KBM-7 (cell line): ENCODE results near the gene NRP2.

Experiments used
- DNase-seq: peaks from one replicate; pipeline ENCODE4 v3.0.0-alpha.2; 2015
- in situ Hi-C: fragments of 300-500 bp; cut with MboI; formaldehyde crosslinking; loops from 2 replicates; pipeline ENCODE4 v1.14.3; 2020; ENCODE audit warnings: low sequenced_read_pairs, low pct_unique_long_range_greater_than_20kb, mixed read lengths

NRP2 gene

DNA sequence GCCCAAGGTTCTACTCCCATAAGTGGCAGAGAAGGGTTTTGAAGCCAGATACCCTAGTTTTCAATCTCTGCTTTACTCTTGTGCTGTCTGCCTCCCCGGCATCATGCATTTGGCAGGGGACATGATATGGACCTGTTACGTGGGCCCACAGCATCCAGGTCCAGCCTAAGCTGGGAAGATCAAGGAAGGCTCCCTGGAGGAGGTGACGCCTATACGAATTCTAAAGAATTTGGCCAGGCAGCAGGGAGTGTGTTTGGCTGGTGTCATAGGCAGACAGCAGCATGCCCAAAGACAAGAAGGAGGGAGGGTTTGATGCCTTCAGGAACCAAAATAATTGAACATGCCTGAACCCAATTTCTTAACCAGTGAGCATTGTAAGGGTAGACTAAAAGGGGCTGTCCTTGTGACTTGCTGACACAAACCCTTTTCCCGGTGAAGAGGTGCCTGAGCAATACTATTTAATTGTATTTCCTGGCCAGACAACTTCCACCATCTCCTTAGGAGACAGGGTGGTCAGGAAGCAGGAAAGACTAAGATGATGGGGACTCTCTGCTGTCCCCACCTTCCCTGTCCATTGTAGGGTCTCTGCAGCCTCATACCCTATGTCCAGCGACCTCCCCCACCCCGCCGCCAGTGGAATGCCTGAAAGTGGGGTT lies 21.3 kb downstream of the NRP2 start:
- DNase-seq = no peak
- in situ Hi-C loops = no loop called here

DNA sequence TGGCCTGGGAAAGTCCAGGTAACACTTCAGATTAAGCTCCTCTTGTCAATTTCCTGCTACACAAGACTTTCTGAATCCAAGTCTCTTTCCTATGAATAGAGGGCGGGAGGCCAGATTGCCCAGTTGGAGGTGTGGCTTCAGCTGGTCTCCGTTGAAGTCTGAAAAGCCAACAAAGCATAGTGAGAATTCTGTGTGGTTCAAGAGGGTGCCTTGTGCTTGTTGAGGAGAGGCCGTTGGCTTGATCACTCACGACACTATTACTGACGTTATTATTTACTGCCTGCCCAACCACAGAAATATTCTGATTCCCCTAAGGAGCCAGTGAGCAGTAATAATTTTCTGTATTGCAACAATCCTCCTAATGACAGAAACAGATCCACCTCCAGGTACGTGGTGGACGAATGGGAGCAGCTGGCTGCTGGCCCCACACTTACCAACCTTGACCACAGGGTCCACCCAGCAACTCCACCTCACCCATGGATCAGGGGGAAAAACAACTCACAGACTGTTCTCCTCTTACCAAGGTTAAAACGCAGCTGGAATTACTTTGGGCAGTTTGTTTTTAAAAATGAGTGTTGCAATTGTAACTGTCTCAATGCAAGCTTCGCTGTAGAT lies 21.9 kb downstream of the NRP2 start:
- DNase-seq = no peak
- in situ Hi-C loops = no loop called here

DNA sequence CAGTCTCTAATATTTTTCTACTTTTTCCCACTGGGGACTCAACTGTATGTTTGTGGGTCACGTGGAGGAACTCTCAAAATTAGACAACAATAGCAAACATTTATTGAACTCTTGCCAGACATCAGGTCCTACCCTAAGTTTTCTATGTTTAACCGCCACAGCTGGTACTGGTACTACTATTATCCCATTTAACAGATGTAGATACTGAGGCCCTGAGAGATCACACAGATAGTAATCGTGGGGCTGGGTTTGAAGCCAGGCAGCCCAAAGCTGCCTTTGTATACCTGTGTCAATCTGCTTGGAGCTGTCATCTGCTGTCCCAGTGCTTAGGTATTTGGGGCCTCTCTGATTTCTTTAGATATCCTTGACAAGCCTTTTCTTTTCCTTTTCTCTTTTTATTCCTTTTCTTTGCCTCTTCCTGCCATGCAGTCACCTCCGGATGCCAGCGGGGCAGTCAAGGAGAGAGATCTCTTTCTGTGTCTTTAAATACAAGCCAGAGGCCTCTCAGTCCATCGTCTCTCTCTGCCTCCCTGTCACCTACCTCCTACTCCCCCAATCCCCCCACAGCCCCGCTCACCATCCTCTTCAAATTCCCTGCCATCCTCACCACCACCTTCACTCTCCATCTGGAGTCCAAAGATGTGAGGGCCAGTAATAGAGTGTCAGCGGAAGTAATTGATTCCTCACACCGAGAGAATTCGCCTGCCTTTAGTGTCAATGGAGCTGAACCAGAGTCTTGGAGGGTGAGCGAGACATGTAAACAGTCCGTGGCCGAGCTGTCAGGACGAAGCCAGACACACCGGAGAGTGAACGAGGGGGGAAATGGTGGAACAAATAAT lies 23.4 kb downstream of the NRP2 start:
- in situ Hi-C loops = no loop called here
- DNase-seq = no peak

DNA sequence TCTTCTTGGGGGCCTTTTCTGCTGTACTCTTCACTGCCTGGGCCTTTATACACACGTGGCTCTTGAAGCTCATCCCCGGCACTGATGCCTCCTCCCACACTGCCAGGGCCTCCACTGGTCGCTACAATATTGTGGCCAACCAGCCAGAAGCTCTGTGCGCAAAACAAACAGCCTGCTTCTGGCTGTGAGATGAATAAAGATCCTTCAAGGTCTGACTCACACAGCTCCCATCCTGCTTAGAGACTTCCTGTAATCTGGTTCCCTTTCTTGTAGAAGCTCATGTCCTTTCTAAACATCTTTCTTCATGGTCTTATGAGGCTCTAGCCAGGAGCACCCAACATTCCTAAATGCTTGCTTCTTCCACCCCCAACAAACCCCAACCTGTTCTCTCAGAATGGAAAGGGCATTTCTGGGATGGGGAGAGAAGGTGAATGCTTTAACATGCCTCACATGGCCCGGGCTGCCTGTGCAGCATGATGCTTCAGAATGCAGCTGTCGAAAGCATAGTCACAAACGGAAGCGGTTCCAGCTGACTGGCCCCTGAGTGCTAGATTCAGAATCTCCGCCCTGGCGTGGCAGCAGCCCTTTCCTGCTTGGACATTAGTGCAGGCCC lies 24.6 kb downstream of the NRP2 start:
- peak; percentile 89 for DNase-seq
- in situ Hi-C loops = no loop called here

DNA sequence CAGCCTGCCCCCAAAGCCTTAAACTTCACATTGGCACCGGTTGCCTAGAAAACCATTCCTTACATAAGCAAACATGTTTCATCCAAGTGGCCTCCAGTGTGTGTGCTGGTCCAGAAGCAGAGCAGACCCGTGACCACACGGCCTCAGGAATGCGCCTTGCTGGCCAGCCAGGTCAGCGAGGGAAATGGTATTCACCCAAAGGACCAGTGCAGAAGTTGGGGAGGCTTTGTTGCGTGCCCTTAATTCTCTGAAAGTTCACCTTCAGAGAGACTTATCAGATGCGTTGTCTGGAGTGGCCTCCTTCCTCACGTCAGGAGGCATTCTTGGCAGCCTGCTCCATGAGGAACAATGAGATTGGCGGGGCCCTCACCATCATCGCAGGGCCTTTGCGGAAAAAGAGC lies 25.9 kb downstream of the NRP2 start:
- DNase-seq = no peak
- in situ Hi-C loops = no loop called here

DNA sequence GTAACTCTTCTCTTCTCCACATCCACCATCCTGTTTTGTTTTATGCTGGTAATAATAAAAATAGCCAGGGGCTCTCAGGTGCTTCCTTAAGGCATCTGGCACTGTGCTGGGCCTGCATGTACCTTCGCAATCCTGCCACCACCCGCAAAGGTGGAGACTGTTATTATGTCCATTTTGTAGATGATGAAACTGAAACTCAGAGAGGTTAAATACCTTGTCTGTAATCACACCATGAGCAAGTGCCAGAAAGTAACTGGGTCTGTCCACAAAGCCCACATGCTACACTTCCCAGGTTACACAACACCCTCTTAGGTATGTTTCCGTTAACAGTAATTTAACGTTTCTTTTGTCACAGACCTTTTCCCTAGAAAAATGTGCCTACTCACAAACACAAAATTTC lies 27.0 kb downstream of the NRP2 start:
- no peak for DNase-seq
- in situ Hi-C loops = no loop called here

DNA sequence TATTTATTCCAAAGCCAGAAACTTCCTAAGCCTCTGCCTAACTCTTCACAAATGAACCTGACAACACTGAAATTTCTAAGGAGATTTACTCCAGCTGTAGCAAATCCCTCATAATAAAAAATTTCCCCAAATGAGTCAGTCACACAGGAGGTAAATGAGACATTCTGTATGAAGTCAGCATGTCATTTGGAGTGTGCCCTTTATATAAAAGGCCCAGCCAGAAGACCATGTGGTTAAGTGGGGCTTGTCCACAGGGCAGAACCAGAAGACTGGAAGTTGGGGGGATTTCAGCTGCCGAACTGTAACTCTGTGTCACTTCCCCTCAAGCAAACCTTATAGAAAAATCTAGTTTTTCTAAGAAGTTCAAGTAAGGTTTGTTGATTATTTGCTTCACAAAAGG lies 30.2 kb downstream of the NRP2 start:
- in situ Hi-C loops = no loop called here
- no peak for DNase-seq

DNA sequence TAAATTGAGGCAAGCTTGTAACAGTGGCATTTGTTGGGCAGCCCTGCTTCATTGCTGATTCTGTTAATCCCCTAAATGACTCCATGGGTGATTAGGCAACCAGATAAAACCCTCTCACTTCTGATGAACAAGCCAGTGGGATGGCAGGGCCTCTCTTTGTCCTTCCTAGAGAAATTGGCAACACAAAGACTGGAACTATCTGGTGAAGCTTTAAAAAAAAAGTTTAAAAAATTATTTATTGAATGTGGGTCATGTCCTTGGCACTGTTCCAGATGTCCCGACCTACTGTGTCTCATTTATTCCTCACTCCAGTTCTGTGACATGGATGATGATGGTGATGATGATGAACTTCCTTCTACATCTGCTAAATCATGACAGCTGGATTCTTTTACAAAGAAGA lies 30.8 kb downstream of the NRP2 start:
- in situ Hi-C loops = no loop called here

DNA sequence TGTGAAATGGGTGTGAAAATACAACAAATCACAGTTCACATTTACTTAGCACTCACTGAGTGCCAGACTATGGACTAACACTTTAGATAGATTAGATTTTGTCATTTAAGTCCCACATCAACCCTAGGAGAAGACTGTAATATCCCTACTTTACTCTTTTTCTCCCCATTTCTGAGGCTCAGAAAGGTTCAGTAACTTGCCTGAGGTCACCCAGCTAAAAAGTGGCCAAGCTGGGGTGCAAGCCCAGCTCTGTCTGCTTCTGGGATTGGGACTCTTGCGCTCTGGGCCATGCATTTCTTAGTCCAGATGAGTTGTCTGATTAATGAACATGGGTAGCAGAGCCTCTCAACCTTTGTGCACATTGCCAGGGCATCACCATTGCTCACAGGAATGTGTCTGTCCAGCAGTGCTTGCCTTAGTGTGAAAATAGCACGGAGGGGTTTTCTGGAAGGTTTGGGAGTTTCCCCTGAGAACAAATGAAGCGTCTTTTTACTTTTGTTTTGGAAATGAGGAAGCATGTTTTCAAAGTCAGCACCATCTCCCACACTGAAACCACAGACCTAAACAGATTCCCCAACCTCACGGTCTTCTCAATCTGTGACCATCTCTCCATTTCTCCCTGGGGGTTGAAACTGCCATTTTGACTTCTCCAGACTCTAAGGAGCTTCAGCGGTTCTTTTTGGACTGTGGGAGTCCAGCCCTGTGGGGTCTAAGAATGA lies 31.9 kb downstream of the NRP2 start:
- DNase-seq = peak; percentile 79

More for the DNA sequence above, 30.8 kb downstream of the NRP2 start:
- DNase-seq = no peak

DNA sequence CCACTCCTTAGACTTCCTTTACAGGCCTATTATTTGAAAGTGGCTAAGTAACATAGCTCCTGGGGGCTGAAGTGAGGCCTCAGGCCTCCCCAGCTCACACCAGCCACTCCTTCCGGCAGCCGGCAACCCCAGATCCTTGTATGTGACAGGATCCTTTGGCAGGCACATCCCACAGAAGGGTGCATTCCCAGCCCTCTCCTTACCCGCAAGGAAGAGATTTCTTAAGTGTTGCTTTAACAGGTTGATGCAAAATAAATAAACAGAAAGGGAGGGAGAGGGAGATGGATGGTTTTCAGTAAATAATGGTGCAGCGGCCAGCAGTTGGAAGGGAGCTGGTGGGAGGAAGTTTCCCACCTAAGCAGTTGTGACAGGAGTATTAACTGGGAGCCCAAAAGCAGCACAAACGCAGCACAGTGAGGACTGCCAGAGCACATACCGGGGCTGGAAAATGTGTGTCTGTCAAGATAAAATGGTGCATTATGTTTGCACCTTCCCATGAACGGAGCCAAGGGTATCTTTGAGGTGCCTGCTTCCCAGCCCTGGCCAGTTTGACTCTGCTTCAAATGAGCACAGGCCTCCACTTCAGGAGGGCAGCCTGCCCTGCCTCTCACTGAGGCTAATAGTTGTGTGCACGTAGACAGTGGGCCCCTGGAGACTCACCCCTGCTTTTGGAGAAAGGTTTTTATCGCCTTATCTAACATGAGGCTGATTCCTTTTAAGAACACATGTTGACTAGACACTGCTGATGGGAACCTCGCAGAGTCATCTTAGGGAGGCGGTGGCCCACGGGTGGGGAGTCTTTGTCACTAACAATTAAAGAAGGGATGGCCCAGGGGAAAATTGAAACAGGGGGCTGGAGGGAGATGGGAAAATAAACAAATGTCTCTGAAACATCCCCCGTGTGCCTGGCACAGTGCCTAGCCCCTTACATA lies 32.8 kb downstream of the NRP2 start:
- in situ Hi-C loops = no loop called here
- no peak for DNase-seq

More for the DNA sequence above, 31.9 kb downstream of the NRP2 start:
- in situ Hi-C loops = no loop called here

DNA sequence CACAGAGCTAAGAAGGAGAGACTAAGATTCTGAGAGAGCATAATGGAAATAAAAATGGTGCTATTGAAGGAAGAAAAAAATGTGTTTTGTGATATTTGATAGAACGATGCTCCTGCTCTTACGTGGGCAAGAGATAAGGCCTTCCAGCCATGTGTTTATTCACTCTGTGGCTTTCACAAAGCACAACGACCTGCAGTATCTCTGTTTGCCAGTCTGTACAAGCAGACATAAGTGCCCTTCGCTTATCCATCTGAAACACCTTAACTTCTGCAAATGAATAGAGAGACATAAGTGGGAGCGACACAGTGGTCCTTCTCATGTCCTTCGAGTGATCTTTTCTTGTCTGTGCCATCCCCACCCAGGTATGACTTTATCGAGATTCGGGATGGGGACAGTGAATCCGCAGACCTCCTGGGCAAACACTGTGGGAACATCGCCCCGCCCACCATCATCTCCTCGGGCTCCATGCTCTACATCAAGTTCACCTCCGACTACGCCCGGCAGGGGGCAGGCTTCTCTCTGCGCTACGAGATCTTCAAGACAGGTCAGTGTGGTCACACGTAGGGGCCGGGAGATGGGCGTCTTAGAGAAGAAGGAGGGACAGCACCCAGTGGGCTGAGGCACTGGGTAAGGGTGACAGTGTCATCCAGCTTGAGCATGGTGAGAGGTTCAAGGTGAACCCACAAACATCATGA lies 33.7 kb downstream of the NRP2 start:
- no peak for DNase-seq

DNA sequence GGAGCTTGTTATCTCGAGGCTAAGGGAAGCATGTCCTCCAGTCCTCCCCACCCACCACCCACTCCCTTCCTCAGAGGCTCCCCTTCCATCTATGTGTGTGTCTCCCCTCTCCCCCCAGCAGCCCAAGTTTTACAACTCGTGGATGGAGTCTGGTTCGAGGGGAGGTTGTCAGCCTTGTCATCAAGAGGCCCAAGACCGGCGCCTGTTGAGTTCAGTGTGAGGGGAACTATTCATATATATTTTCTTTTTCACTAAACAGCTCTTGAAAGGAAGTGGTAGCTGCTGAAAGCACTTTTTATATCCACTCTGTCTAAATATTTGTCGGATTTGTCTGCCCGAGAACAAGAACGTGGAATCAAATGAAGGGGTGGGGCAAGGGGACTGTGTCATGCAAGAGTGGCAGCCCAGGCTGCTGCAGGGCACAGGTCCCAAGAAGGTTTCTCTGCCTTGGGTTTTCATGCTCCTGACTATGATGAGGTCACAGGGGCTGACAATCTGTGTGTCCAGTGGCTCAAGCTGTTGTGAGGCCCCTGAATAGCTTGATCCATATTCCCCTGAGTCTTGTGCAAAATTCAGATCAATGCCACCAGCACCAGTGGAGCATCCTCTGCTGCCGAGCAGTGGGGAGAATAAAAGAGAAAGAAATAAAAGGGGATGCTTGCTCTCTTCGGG lies 35.0 kb downstream of the NRP2 start:
- in situ Hi-C loops = no loop called here
- DNase-seq = no peak

More for the DNA sequence above, 33.7 kb downstream of the NRP2 start:
- in situ Hi-C loops = no loop called here

DNA sequence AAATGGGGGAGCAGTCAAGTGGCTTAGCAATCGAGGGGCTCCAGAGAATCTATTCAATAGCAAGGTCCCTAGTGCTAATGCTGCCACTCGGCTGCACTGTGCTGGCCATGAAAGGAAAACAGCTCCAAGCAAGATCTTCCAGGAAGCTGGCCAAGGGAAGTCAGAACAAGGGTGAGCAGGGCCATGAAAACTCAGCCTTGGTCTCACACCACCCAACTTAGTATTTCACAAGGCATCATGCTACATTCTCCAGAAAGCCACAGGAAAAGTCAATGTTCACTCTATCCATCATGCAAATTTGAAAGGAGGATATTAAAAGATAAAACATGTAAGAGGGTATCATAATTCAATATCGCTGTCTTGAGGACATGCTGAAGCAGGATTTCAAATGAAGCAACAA lies 35.7 kb downstream of the NRP2 start:
- no peak for DNase-seq
- in situ Hi-C loops = no loop called here

DNA sequence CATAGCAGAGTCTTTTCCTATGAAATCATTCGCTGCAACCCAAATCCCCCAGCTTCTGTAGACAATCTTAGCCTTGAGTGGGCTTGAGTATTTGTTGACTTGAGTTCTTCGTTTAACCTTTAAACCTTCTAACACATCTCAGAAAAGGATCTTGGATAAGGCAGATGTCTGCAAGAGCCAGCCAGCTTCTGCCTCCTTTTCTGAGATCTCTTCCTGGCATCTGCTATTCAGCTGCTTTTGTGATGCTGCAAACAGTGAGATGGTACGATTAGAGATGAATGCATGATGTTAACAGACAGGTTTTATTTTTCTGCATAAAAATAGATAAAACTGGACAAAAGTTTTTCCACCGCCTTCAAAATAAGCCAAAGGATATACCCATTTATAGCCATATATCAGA lies 37.5 kb downstream of the NRP2 start:
- DNase-seq = no peak
- in situ Hi-C loops = no loop called here

DNA sequence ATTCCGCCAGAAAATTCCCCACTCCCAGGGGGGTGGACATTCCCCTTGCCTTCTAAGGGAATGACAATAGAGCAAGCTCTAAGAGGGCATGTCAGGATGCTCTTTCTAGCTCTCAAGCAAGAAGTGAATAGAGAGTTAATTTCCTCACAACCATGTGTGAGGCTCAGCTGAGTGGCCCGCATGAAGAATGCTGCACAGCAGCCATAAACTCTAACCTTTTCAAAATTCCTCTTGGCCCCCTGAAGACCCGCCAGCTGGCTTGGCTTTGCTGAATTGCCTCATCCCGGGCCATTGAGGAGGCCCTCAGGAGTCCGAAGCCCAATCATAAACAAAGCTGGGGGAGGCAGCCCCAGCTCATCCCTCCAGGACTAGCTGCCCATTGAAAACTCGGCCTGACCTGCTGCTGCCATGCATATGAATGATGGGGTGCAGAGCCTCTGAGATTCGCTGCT lies 38.2 kb downstream of the NRP2 start:
- DNase-seq = no peak
- in situ Hi-C loops = no loop called here

DNA sequence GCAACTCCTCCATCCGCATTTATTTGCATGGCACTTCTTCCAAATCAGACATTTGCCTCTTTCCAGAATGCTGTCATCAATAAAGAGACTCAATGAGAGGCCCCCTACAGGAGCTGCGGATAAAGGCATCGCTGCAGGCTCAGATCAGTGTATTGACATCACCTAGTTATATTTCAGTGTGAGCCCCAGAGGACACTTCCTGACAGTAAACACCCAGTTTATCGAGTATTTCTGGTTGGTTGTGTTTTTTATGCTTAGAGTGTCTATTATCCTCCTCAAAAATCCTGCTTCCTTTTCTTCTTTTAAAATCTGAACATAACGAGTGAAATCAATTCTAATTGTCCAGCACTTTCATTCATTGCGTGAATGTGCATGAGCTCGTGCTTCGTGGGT lies 38.8 kb downstream of the NRP2 start:
- in situ Hi-C loops = no loop called here
- DNase-seq = no peak

DNA sequence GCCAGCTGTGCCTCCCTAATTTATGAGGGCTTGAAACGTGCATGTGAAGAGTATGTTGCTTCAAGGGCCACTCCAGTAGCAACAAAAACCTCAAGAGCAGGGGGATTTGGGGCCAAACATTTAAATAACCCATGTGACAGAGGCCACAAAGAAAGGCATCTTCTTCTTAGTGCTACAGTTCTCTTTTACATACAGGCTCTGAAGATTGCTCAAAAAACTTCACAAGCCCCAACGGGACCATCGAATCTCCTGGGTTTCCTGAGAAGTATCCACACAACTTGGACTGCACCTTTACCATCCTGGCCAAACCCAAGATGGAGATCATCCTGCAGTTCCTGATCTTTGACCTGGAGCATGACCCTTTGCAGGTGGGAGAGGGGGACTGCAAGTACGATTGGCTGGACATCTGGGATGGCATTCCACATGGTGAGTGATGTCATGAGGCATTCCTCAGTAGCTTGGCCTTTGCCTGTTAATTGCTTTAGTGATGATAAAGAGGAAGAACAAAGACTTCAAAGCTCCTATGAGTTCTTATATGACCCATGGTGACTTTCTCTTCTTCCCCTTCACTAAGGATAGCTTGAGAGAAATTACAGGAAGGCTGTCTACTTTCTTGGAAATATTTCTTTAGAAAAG lies 40.1 kb downstream of the NRP2 start:
- no peak for DNase-seq
- in situ Hi-C loops = no loop called here
